Kidney (tissue), 14 donors: ENCODE results near the gene PJA1. TPM values are rescaled to one million over a fixed set of nuclear protein-coding genes. Genes with fewer than 3 reads are reported as not detected.

Source experiments
- DNase-seq, 5 donors: peaks; one replicate each; pipeline ENCODE4 v3.0.0-alpha.2; 2013 to 2020
- FAIRE-seq: peaks from 2 replicates; lab custom pipeline; 2012; peaks lifted over from hg19 to GRCh38; lab: Jason Lieb, UNC
- H3K27ac ChIP-seq, 2 donors: one replicate each; pipeline ENCODE4 v1.7.0; 2013; ENCODE audit warnings: low read depth in 2 of 2, low read length in 2 of 2, inconsistent platforms in 1 of 2
- H3K27me3 ChIP-seq: one replicate; pipeline ENCODE4 v1.7.1; 2013; ENCODE audit warnings: low read length, inconsistent platforms; ENCODE audit not compliant: control insufficient read depth, insufficient read depth
- H3K36me3 ChIP-seq, 3 donors: one replicate each; pipeline versions ENCODE4 v1.7.0 to v1.7.1; 2013; ENCODE audit warnings: low read length in 3 of 3, control low read depth in 1 of 3, inconsistent platforms in 1 of 3; ENCODE audit not compliant: insufficient read depth in 3 of 3, control insufficient read depth in 2 of 3
- H3K4me1 ChIP-seq, 3 donors: one replicate each; pipeline versions ENCODE4 v1.7.0 to v1.7.1; 2013; ENCODE audit warnings: low read length in 3 of 3, inconsistent platforms in 1 of 3, low read depth in 1 of 3; ENCODE audit not compliant: control insufficient read depth in 2 of 3, insufficient read depth in 2 of 3
- H3K4me3 ChIP-seq, 3 donors: one replicate each; pipeline versions ENCODE4 v1.7.0 to v1.8.1; 2013; ENCODE audit warnings: low read length in 3 of 3, control low read depth in 1 of 3, inconsistent platforms in 1 of 3
- H3K9ac ChIP-seq, 3 donors: one replicate each; pipeline versions ENCODE4 v1.7.0 to v1.7.1; 2013; ENCODE audit warnings: low read length in 3 of 3, control low read depth in 1 of 3, inconsistent platforms in 1 of 3
- H3K9me3 ChIP-seq, 3 donors: one replicate each; pipeline versions ENCODE4 v1.7.0 to v1.7.1; 2013; ENCODE audit warnings: low read length in 3 of 3, control low read depth in 1 of 3, inconsistent platforms in 1 of 3; ENCODE audit not compliant: control insufficient read depth in 2 of 3, insufficient read depth in 1 of 3
- intact Hi-C: fragments of 100-400 bp; cut with DNase I; formaldehyde crosslinking; loops from one replicate; pipeline ENCODE4 v1.11.1; 2022
- polyA plus RNA-seq: library from polyadenylated mRNA; stranded (reverse); fragments of 350-450 nt; fragmentation: Illumina TruSeq; extraction: RNeasy Lipid Tissue Mini Kit (QIAGEN cat#74804); gene quantifications from one replicate; pipeline ENCODE4 v1.2.3, GENCODE V29; 2014; ENCODE audit warnings: low read depth, low replicate concordance; ENCODE audit not compliant: insufficient read depth
- total RNA-seq: library from RNA; stranded (reverse); fragmentation: NEBNext Ultra II Directional; extraction: Animal tissue kit (Norgen Biotek cat#: 25700); gene quantifications from one replicate; pipeline ENCODE4 v1.2.1, GENCODE V29; 2021
- TF ChIP-seq, protein P1 (sequence below): IDR thresholded peaks from 3 replicates; pipeline ENCODE4 v1.5.1; 2012; ENCODE audit warnings: mild to moderate bottlenecking, moderate library complexity, borderline replicate concordance; ENCODE audit not compliant: insufficient read depth; ENCODE audit errors: extremely low read depth
- donor health status: control.
- donor health status: control.
- donor health status: control.
- donor health status: control.
- donor health status: control.
- donor health status: DM: yes; HTN: yes; CAD: no.
- donor health status: Normal renal cell carcinoma (clear cell type).

PJA1 gene
- total and polyA plus RNA-seq, 2 donors from 2014 or later, result 27.1 to 29.9 TPM

- TF ChIP-seq, protein P1, sequence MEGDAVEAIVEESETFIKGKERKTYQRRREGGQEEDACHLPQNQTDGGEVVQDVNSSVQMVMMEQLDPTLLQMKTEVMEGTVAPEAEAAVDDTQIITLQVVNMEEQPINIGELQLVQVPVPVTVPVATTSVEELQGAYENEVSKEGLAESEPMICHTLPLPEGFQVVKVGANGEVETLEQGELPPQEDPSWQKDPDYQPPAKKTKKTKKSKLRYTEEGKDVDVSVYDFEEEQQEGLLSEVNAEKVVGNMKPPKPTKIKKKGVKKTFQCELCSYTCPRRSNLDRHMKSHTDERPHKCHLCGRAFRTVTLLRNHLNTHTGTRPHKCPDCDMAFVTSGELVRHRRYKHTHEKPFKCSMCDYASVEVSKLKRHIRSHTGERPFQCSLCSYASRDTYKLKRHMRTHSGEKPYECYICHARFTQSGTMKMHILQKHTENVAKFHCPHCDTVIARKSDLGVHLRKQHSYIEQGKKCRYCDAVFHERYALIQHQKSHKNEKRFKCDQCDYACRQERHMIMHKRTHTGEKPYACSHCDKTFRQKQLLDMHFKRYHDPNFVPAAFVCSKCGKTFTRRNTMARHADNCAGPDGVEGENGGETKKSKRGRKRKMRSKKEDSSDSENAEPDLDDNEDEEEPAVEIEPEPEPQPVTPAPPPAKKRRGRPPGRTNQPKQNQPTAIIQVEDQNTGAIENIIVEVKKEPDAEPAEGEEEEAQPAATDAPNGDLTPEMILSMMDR, result no peak
- intact Hi-C loops, result no loop called here
- Histone ChIP-seq H3K9me3 (no peaks in the 10 kb centered on the region), H3K36me3 (no peaks in the 10 kb centered on the region), H3K27ac (no peak overlapping the region), H3K4me1 (no peaks in the 10 kb centered on the region), H3K9ac (no peak overlapping the region), H3K4me3 (no peak overlapping the region), H3K27me3 (no peaks in the 10 kb centered on the region)
- DNase-seq (no peak), FAIRE-seq (no peak)
These were observed 43.8 kb downstream of the PJA1 start for GRCh38 chrX:69121321-69122000.

DNA sequence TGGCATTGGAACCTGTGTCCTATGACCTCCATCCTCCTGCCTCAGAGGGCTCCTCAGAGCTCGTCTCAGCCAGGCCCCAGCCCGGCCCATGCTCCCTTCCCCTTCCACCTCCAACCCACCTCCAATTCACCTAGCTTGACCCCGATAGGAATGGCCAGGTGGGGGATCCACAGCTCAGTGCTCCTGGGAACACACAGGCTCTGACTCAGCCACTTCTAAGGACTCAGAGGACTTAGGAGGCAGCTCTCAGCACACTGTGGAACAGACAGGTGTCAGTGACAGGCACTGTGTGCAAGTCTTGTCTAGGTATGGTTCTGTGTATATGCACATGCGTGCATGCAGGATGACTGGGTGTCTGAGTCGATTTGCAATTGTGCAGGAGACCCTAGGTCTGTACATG lies 44.8 kb downstream of the PJA1 start:
- H3K36me3 ChIP-seq, result no peaks in the 10 kb centered on the region
- H3K4me1 ChIP-seq, result no peaks in the 10 kb centered on the region
- H3K4me3 ChIP-seq, result no peak overlapping the region
- no peaks in the 10 kb centered on the region for H3K9me3 ChIP-seq
- intact Hi-C loops, result no loop called here
- no peaks in the 10 kb centered on the region for H3K27me3 ChIP-seq
- no peak overlapping the region for H3K27ac ChIP-seq
- TF ChIP-seq, protein P1, result no peak
- FAIRE-seq (no peak), DNase-seq (no peak)
- H3K9ac ChIP-seq, result no peak overlapping the region

- Histone ChIP-seq H3K9me3 (no peaks in the 10 kb centered on the region), H3K27me3 (no peaks in the 10 kb centered on the region), H3K4me1 (no peaks in the 10 kb centered on the region), H3K9ac (no peak overlapping the region), H3K36me3 (no peaks in the 10 kb centered on the region), H3K27ac (no peak overlapping the region), H3K4me3 (no peak overlapping the region)
- TF ChIP-seq, protein P1, result no peak
- intact Hi-C loops, result no loop called here
- FAIRE-seq (no peak), DNase-seq (no peak)
These were observed 46.1 kb downstream of the PJA1 start for GRCh38 chrX:69119122-69119521.
